Right lobe of liver (tissue), 6 donors: Measurements from ENCODE around the gene PHF20. TPM values are rescaled to one million over a fixed set of nuclear protein-coding genes. Genes with fewer than 3 reads are reported as not detected.

Source experiments
- ATAC-seq, 4 donors: fragments of 200-7000 bp; cut with Tn5 transposase; one replicate each; pipeline ENCODE4 v1.9.1; 2020; ENCODE audit warnings: mild to moderate bottlenecking in 4 of 4, moderate library complexity in 4 of 4
- DNase-seq, 3 donors: peaks; one replicate each; pipeline ENCODE4 v3.0.0-alpha.2; 2020
- H3K27ac ChIP-seq, 3 donors: fragments of 200-600 bp; one replicate each; pipeline ENCODE4 v1.8.0; 2022
- H3K27me3 ChIP-seq, 2 donors: fragments of 200-600 bp; one replicate each; pipeline ENCODE4 v1.8.0; 2022
- H3K36me3 ChIP-seq, 4 donors: fragments of 200-600 bp; sonication (generic) in 1 of 4; one replicate each; pipeline versions ENCODE4 v1.5.1 to v1.8.0; 2017 to 2022; ENCODE audit warnings: control low read depth in 1 of 4
- H3K4me1 ChIP-seq, 4 donors: fragments of 200-600 bp; sonication (generic) in 1 of 4; one replicate each; pipeline versions ENCODE4 v1.5.1 to v1.8.0; 2017 to 2022; ENCODE audit warnings: control low read depth in 1 of 4
- H3K4me3 ChIP-seq, 3 donors: fragments of 200-600 bp; one replicate each; pipeline ENCODE4 v1.8.0; 2022
- H3K9me3 ChIP-seq, 4 donors: fragments of 200-600 bp; sonication (generic) in 1 of 4; one replicate each; pipeline versions ENCODE4 v1.5.1 to v1.8.0; 2017 to 2022; ENCODE audit warnings: control low read depth in 1 of 4
- POLR2A ChIP-seq: fragments of 450-650 bp; IDR thresholded peaks from one replicate; pipeline ENCODE4 v1.6.1; 2017; ENCODE audit warnings: antibody characterized with exemption, mild to moderate bottlenecking
- WGBS: methylation state at CpG from one replicate; pipeline ENCODE4 v1.1.6; 2018; ENCODE audit warnings: low coverage, low lambda C conversion rate; ENCODE audit not compliant: insufficient coverage; ENCODE audit errors: missing lambda C conversion rate; 5-methylcytosine and 5-hydroxymethylcytosine counted together
- intact Hi-C, 2 donors: fragments of 100-400 bp; cut with DNase I; formaldehyde crosslinking; loops; one replicate each; pipeline versions ENCODE4 v1.11.2 to v1.14.1; 2022
- total RNA-seq, 6 experiments: library from RNA; depleted of rRNA in 2 of 6; stranded (reverse); fragments of >200 nt in 2 of 6; fragmentation: NEBNext Ultra II Directional in 3 of 6; extraction: Animal tissue kit (Norgen Biotek cat#: 25700) in 3 of 6; gene quantifications; one replicate each; pipeline versions ENCODE4 v1.1.0 to v1.2.4, GENCODE V29; 2016 to 2023
- TF ChIP-seq, protein P1 (sequence below), 4 donors: fragments of 200-600 bp in 3 of 4; fragments of 450-650 bp in 1 of 4; IDR thresholded peaks; one replicate each; pipeline versions ENCODE4 v1.5.1 to v1.8.0; 2016 to 2022; ENCODE audit warnings: antibody characterized with exemption in 4 of 4, mild to moderate bottlenecking in 2 of 4
- donor health status: DM: no; HTN: yes; CAD: no.
- donor health status: DM: no; HTN: no; CAD: no.
- donor health status: DM: no; HTN: no; CAD: no.
- donor health status: DM: no; HTN: yes; CAD: no.
- donor health status: DM: no; HTN: yes; CAD: no.

PHF20 gene
- total RNA-seq, 6 experiments from 2014 or later: 9.3 to 16.7 (median 14.5) TPM

DNA sequence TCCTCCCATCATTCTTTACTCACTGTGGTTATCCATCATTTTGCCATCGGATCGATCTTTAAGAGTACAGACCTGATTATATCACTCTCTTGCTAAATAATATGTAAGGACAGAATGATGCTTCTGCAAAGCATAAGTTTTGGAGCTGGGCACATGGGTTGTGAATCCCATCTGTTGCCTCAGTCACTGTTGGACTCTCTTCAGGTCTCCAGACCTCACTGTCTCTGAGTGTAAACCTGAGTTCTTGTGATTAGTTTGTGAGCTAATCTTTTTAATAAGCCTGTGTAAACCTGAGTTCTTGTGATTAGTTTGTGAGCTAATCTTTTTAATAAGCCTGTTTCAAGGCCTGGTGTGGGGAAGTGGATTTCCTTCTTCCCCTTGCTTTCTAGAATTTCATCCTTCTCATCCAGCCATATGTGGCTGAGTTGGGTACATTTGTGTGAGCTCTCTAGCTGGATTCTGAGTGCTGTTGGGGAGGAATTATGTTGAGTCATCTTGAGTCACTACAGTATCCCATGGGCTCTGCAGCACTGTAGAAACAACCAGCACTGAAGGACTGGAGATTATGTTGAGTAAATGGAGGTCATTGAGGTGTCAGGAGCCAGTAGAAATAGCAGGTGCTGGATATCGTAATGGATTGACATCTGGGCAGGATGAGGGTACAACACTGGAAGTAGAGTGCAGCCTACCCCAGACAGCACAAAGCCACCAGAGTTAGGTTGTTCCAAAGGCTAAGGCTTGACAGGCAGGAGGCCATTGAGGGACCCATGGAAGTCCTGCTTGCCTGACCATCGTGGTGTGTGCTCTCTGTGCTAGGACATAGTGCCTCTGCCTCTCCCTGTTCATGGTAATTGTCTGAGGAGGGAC is 130.1 kb downstream of the PHF20 start:
- intact Hi-C loops: no loop called here
- H3K4me1 ChIP-seq: no peaks in the 10 kb centered on the region
- H3K36me3 ChIP-seq: peaks cover 0 to 16% (median 6%) of the 10 kb centered on the region in 4 donors
- H3K27ac ChIP-seq: no peak overlapping the region
- WGBS: 100% methylated on average over 3 of the region's 4 CpGs
- H3K4me3 ChIP-seq: no peak overlapping the region
- H3K27me3 ChIP-seq: no peaks in the 10 kb centered on the region
- no peaks in the 10 kb centered on the region for H3K9me3 ChIP-seq
- TF ChIP-seq POLR2A: no peak
- TF ChIP-seq, protein P1, sequence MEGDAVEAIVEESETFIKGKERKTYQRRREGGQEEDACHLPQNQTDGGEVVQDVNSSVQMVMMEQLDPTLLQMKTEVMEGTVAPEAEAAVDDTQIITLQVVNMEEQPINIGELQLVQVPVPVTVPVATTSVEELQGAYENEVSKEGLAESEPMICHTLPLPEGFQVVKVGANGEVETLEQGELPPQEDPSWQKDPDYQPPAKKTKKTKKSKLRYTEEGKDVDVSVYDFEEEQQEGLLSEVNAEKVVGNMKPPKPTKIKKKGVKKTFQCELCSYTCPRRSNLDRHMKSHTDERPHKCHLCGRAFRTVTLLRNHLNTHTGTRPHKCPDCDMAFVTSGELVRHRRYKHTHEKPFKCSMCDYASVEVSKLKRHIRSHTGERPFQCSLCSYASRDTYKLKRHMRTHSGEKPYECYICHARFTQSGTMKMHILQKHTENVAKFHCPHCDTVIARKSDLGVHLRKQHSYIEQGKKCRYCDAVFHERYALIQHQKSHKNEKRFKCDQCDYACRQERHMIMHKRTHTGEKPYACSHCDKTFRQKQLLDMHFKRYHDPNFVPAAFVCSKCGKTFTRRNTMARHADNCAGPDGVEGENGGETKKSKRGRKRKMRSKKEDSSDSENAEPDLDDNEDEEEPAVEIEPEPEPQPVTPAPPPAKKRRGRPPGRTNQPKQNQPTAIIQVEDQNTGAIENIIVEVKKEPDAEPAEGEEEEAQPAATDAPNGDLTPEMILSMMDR (IDR thresholded peaks at IDR 0.05): no peak
- ATAC-seq (peak in 1 of 4 donors; percentile 14), DNase-seq (no peak)

DNA sequence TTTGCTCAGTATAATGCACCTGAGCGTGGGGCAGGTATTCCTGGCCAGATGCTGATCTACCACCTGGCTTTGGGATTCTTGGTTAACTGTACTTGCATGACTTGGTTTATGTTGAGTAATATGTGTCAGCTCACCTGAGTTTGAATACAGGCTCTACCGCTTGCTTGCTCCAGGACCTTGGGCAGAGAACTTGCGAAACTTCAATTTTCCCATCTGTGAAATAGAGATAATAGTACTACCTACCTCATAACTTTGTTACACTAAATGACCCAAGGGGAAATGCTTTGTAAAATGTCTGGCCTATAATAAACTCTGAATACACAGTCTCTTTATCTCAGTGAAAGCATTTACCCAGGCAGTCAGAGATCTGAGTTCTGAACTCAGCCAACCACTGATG is 130.7 kb downstream of the PHF20 start:
- Histone ChIP-seq H3K9me3 (no peaks in the 10 kb centered on the region), H3K27ac (no peak overlapping the region), H3K4me3 (no peak overlapping the region), H3K36me3 (peaks cover 0 to 16% (median 6%) of the 10 kb centered on the region in 4 donors), H3K4me1 (no peaks in the 10 kb centered on the region), H3K27me3 (no peaks in the 10 kb centered on the region)
- intact Hi-C loops: no loop called here
- no peak for ATAC-seq
- no peak for DNase-seq
- TF ChIP-seq, protein P1 (IDR thresholded peaks at IDR 0.05): no peak
- 100% methylated on average over 3 of the region's 3 CpGs for WGBS

DNA sequence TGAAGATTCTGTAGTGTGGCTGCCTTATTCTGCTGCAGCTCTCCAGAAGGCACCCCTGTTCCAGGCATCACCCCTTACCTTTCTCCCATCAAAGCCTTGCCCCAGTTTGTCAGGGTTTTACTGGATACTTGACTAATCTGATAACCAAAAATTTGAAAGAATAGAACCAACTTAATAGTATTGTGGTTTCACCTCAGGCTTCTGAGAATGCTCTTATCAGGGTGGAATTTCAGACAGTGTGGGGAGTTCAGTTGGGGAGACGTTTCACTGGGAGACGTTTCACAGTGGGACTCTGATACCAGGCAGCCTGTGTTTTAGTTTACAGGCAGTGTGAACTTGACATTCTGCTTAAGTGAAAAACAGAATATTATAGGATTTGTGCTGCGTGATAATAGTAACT is 132.0 kb downstream of the PHF20 start:
- no peak overlapping the region for H3K27ac ChIP-seq
- ATAC-seq (no peak), DNase-seq (no peak)
- 93% methylated on average over 3 of the region's 3 CpGs for WGBS
- TF ChIP-seq POLR2A: no peak
- TF ChIP-seq, protein P1 (IDR thresholded peaks at IDR 0.05): no peak
- H3K9me3 ChIP-seq: no peaks in the 10 kb centered on the region
- no peaks in the 10 kb centered on the region for H3K27me3 ChIP-seq
- no peaks in the 10 kb centered on the region for H3K4me1 ChIP-seq
- H3K4me3 ChIP-seq: no peak overlapping the region
- intact Hi-C loops: no loop called here
- peaks cover 0 to 16% (median 6%) of the 10 kb centered on the region in 4 donors for H3K36me3 ChIP-seq

DNA sequence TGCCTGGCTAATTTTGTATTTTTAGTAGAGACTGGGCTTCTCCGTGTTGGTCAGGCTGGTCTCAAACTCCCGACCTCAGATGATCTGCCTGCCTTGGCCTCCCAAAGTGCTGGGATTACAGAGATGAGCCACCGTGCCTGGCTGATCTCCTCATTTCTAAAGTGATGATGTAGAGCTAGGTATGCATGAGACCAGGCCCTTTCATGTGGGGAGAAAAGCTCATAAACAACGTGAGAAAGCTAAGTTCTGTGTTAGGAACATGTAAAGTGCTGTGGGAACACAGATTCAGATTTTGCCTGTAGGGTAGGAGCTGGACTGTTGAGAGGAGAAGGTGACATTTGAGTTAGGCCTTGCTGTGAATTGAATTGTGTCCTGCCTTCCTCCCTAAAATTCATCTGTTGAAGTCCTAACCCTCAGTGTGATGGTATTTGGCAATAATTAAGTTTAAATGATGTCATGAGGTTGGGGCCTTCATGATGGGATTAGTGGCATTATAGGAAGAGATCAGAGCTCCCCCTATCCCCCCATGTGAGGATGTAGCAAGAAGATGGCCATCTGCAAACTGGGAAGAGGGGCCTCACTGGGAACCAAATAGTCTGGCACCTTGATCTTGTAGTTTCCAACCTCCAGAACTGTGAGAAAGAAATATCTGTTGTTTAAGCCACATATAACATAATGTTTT is 133.3 kb downstream of the PHF20 start:
- no peak for DNase-seq
- Histone ChIP-seq H3K9me3 (no peaks in the 10 kb centered on the region), H3K27me3 (no peaks in the 10 kb centered on the region), H3K4me3 (no peak overlapping the region), H3K4me1 (no peaks in the 10 kb centered on the region), H3K36me3 (peaks cover 0 to 7% (median 0%) of the 10 kb centered on the region in 4 donors), H3K27ac (no peak overlapping the region)
- WGBS: 100% methylated on average over 4 of the region's 4 CpGs
- ATAC-seq: no peak
- TF ChIP-seq POLR2A: no peak
- TF ChIP-seq, protein P1 (IDR thresholded peaks at IDR 0.05): no peak
- intact Hi-C loops: no loop called here
